HG03378 (cell line): ENCODE results near the gene NUDT22.

Experiments
- ATAC-seq: cut with Tn5 transposase; IDR thresholded peaks from one replicate; pipeline ENCODE4 v1.9.1; 2021; ENCODE audit warnings: mild to moderate bottlenecking, moderate library complexity; ENCODE audit not compliant: unreplicated experiment

Gene NUDT22, protein sequence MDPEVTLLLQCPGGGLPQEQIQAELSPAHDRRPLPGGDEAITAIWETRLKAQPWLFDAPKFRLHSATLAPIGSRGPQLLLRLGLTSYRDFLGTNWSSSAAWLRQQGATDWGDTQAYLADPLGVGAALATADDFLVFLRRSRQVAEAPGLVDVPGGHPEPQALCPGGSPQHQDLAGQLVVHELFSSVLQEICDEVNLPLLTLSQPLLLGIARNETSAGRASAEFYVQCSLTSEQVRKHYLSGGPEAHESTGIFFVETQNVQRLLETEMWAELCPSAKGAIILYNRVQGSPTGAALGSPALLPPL

GRCh38 chr11:64225608-64226506, at the start of gene NUDT22, which contains the start of gene TRPT1:
Gene NUDT22 (plus strand): TSS chr11:64226274. CDS start chr11:64226653, 379 bp downstream.
Gene TRPT1 (minus strand): TSS chr11:64226186. CDS start chr11:64225860, 326 bp downstream.
- no peak for ATAC-seq

DNA sequence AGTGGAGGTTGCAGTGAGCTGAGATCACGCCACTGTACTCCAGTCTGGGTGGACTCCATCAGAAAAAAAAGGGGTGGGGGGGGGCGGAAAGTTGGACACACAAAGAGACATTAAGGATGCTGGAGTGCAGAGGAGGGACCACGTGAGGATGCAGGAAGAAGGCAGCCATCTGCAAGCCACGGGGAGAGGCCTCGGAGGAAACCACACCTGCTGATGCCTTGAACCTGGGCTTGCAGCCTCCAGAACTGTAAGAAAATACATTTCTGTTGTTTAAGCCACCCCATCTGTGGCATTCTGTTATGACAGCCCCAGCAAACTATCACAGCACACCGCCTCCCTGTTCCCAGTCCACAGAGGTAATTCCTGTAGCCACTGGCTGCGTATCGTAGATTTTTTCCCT, 49.3 kb upstream of the NUDT22 start:
- ATAC-seq = no peak

DNA sequence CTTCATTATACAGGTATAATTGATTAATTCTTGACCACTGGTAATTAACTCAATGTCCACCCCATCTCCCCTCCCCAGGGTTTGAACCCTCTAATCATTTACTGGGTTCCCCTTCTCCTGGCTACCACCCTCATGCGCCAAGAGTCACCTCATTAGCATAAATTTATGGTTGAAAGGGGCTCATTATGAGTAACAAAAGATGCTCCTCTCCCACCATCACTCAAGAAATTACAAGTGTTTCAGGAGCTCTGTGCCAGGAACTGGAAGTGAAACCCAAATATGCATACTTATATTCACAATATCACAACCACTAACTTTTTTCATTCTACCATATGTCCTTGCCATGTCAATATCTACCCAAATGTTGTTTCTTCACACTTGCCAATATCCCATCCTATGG, 47.9 kb upstream of the NUDT22 start:
- ATAC-seq = no peak

GRCh38 chr11:64178951-64179639, 47.0 kb upstream of the NUDT22 start:
- ATAC-seq = no peak

DNA sequence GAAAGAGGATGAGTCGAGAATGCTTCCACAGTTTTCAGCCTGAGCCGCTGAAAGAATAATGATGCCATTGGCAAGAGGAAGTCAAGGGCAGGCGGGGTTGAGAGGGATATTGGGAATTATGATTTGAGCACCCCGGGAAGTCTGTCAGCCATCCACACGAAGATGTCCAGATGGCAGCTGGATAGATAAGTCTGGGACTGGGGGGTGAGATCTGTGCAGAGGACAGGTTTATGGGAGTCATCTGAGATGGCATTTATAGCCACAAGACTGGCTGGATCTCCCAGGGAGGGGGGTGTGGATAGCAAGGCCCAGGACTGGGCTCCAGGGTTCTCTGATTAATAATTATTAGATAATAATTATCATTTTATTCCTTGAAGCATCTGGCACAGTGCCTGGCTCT, 45.2 kb upstream of the NUDT22 start:
- no peak for ATAC-seq

DNA sequence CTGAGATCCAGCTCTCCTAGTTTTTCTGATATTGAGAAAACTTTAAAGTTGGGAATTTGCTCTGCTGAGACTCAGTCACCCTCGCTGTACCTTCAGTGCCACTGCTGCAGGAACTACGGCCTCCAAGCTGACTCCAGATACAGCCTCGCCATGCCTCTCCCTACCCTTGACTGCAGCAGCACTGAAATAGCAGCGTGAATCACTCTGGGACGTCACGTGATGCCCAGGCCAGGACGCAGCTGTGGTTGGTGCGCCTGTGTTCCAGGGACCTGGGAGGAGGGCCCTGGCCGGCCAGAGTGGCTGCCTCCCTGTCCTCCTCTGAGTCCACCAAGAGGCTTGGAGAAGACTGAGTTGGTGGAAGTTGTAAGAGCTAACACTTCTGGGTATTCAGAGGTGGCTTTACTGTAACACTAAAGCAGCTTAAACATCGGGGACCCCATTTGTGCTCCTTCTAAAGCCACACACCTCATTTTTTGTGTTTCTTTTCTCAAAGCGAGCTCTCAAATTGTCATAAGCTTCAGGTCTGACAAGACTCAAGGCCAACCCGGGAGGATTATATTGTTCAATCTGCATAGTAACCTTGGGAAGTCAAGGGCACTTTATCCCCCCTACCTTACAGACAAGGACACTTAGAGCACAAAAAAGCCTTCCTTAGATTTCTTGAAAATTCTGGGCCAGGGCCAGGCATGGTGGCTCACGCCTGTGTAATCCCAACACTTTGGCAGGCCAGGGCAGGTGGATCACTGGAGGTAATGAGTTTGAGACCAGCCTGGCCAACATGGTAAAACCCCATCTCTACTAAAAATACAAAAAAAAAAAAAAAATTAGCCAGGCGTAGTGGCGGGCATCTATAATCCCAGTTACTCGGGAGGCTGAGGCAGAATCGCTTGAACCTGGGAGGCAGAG, 44.3 kb upstream of the NUDT22 start:
- no peak for ATAC-seq

DNA sequence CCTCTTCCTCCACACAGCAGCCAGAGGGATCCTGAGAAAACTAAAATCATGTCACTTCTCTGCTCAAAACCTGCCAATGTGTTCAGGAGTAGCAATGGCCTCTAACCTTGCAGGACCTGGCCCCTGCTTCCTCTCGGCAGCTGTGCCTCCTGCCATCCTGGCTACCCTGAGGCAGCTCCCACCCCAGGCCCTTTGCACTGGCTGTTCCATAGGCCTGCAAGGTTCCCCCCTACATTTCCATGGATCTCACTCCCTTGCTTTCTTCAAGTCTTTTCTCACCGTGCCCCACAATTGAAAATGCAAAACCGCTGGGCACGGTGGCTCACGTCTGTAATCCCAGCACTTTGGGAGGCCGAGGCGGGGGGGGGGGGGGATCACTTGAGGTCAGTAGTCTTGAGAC, 42.2 kb upstream of the NUDT22 start:
- ATAC-seq = no peak

DNA sequence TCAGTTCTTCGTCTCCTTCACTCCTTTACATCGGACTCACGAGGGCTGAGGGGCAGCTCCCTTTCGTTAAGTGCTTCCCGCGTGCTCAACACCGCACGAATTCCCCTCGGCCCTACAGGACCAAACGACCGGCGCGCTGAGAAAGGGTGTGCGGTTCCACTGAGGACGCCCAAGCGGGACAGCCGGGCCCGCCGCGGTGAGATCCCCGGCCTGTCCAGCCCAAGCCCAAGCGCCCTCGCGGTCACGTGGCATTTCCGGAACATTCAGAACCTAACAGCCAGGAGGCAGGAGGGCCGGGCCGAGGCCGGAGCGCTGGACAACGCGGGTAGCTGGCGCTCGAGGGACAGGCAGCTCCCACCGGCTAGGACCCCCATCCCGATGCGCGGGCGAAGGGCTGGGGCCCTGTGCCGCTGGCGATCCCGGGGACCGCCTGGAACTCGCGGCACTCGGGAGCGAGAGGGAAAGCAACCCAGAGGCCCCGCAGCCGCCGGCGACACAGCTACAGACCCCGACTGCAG, 40.8 kb upstream of the NUDT22 start:
- peak; percentile 19 for ATAC-seq

DNA sequence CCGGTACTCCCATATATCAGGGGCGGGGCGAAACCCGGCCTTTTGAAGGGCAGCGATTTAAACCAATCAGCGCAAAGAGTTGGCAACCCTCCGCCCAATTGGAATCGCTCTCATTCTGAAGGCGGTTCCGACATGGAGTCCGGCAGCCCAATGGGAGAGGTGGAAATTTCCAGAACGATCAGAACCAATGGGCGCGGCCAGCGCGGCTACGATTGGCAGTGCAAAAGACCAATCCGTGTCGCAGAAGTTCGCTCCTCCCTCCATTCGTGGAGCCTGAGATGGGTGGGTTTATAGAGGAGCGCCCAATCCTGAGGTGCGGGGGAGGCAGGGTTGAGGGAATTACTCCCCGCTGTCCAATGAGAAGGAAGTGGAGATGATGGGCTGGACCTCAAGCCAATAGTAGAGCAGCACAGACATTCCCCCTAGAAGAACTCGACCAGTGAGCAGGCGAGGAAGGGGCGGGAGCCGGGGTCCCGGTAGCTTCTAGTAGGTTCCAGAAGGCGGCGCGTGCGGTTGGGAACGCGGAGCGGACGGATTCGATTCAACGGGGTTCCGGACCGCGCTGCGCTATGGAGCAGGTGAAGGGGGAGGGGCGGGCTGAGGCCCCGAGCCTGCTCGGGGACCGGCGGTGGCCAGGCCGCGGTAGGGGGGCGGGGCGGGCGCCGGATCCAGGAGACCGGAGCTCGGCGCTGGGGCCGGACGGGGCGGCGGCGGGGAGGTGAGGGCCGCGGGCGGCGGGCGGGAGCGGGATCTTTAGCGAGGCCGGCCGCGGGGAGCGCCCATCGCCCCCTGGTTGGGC, 40.2 kb upstream of the NUDT22 start, which contains the start of gene STIP1:
Gene STIP1 (plus strand): TSS at position 479 of the 799 bp plus-strand sequence. CDS start 91 bp downstream, at position 570.
- ATAC-seq = peak; percentile 89

DNA sequence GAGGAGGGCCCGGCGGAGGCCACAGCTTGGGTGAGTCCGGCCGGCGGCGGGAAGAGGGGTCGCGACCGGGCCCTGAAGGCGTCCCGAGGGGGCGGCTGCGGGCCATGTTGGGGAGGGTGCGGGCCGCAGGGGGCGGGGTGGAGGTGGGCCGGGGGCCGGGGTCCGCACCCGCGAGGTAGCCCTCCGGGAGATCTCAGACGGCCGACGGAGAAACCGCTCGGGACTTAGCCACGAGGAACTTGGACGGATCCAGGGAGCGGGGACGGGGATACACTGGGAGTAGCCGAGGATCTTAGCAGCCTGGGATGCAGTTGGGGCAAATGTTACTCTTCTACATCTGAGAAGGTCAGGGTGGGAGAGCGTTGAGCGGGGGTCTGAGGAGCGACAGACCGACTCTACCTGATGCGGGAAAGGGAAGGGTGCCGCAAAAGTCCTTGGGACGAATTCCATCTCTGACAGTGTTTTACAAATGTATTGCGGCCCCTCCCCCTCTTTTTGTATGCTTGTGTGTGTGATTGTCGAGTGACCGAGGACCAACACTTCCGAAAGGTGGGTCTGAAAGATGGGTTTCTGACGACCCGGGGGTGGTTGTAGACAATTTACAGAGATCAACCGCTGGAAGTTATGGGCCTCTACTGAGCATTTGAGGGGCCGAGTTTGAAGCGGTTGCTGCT, 39.4 kb upstream of the NUDT22 start:
- no peak for ATAC-seq

DNA sequence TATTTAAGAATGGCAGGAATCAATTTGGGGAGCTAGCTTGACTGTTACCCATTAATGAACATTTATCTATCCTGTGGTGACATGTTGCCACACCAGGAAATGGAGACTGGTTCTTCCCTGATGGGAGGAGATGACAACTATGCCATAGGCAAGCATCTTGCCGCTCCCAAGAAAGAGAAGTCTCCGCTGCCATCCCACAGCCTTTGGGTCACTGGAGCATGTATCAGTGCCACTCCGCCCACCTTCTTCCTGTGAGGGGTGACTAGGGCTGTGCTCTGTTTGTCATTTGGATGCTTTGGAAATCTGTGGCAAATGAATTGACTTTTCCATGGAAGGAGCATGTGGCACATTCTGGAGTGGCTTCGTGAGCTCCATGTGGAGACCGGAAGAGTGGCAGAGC, 33.6 kb upstream of the NUDT22 start:
- no peak for ATAC-seq

- ATAC-seq = no peak
Observed at GRCh38 chr11:64196626-64197025, 29.4 kb upstream of the NUDT22 start.

DNA sequence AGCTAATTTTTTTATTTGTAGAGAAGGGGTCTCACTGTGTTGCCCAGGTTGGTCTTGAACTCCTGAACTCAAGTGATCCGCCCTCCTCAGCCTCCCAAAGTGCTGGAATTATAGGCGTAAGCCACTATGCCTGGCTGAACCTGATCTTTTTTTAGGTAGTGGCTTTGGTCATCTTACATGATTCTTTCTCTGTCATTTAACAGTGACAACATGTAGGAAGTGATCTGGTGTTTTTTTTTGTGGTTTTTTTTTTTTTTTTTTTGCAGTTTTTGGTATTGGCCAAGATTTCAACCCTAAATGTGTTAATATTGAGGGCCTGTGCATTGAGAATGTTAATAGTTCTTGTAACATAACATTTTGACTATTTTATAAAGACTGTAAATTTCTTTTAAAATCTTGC, 27.6 kb upstream of the NUDT22 start:
- no peak for ATAC-seq

DNA sequence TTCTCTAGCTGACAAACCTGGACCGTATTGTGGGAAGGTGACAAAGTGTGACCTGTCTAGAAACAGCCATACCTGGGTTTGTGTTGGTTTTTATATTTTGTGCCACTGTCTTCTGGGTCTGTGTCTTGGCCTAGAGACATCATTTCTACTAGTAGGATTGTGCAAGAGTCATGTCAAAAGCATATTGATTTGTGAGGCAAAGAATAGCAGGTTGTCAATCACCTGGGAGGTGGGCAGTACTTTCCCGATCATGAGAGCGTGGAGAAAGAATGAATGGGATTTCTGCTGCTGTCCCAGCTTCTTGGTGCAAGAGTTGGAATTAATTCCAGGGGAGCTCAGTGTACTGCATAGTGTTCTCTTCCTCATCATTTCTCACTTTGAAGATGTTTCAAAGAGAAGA, 24.5 kb upstream of the NUDT22 start:
- no peak for ATAC-seq

DNA sequence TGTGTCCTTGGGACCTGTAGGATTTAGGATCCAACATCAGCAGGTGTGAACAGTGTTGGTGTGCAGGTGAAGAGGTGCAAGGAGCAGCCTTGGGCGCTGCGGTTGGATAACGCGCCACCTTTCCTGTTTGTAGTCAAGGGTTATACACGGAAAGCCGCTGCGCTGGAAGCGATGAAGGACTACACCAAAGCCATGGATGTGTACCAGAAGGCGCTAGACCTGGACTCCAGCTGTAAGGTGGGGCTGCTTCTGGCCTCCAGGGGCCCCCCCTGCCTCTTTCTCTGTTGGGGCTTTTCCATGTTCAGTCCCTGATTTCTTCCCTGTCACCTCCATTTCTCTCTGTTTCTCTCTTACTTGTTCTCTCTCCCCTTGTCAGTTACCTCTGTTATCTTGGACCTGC, 23.1 kb upstream of the NUDT22 start:
- ATAC-seq = no peak

DNA sequence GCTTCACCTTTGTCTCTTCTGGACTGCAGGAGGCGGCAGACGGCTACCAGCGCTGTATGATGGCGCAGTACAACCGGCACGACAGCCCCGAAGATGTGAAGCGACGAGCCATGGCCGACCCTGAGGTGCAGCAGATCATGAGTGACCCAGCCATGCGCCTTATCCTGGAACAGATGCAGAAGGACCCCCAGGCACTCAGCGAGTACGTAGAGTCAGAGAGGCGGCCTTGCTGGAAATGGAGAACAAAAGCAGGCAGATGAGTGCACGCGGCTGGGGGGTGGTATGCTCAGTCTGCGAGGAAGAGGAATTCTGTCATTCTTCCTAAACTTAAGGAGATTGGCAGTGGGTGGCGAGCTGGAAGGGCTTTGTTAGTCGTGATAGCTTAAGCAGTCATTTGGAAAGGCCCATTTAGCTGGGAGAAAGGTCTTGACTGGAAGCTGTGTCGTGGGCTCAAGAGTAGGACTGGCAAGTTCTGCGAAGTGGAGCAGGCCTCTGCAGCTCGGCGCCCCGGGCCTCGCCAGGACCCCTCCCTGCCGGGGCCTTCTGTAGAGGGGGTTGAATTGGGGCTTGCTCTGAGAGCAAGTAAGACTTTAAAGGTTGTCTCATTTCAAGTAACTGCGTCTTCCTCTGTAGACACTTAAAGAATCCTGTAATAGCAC, 22.5 kb upstream of the NUDT22 start:
- no peak for ATAC-seq

- no peak for ATAC-seq
Observed at GRCh38 chr11:64204080-64204440, 22.0 kb upstream of the NUDT22 start.

DNA sequence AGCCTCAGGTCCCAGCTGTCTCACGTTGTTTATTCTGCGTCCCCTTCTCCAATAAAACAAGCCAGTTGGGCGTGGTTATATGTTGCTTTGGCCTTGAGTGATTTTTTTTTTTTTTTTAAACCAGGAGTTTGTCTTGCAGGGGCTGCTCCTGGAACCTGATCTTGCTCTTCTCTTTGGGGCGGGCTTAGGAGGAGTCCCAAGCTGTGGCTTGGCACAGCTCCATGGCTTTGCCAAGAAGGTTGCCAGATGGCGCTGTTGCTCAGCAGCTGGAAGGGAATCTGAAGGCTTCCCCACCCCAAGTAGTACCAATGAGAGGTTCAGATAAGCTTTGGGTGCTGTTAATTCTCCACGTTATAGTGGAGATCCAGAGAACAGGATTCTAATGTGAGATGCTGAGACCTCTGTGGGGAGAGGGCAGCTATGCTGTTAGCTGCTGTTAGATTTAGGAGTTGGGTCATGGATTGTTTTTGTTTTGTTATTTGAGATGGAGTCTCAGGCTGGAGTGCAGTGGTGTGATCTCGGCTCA, 21.5 kb upstream of the NUDT22 start:
- no peak for ATAC-seq
